ENCODE data around the gene USF2.

DNA sequence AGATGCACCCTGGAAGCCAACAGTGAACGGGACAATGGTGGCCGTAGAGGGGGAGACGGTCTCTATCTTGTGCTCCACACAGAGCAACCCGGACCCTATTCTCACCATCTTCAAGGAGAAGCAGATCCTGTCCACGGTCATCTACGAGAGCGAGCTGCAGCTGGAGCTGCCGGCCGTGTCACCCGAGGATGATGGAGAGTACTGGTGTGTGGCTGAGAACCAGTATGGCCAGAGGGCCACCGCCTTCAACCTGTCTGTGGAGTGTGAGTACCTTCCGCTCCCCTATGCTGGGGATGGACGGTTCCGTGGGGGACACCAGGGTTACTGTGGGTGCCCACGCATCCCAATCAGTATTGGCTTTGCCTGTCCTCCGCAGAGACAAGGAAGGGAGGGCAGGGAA, 33.7 kb downstream of the USF2 start:
- TF ChIP-seq CTCF (conservative IDR thresholded peaks at IDR 0.05; ENCODE audit: low read depth, low read length) (no peak), SMC3 (IDR thresholded peaks at IDR 0.05; ENCODE audit: low read depth, low read length) (no peak), POLR2A (IDR thresholded peaks at IDR 0.05; ENCODE audit: low read depth, low read length) (no peak), ELK1 (IDR thresholded peaks at IDR 0.05; ENCODE audit: borderline replicate concordance, low read depth, low read length) (no peak), BHLHE40 (IDR thresholded peaks at IDR 0.05; ENCODE audit: low read depth, low read length) (no peak), FOS (IDR thresholded peaks at IDR 0.05; ENCODE audit: low read depth, low read length) (no peak), RAD21 (IDR thresholded peaks at IDR 0.05; ENCODE audit: low read length) (no peak), MAFK (IDR thresholded peaks at IDR 0.05; ENCODE audit: low read depth, low read length) (no peak), CEBPB (IDR thresholded peaks at IDR 0.05; ENCODE audit: low read depth, low read length) (no peak), RCOR1 (IDR thresholded peaks at IDR 0.05; ENCODE audit: insufficient replicate concordance, low read length) (no peak), RFX5 (IDR thresholded peaks at IDR 0.05; ENCODE audit: low read depth, low read length) (no peak), CHD1 (IDR thresholded peaks at IDR 0.05; ENCODE audit: low read depth, low read length) (no peak), NFE2L2 (IDR thresholded peaks at IDR 0.05; ENCODE audit: low read depth, low read length) (no peak)
- TF ChIP-seq, protein P1, sequence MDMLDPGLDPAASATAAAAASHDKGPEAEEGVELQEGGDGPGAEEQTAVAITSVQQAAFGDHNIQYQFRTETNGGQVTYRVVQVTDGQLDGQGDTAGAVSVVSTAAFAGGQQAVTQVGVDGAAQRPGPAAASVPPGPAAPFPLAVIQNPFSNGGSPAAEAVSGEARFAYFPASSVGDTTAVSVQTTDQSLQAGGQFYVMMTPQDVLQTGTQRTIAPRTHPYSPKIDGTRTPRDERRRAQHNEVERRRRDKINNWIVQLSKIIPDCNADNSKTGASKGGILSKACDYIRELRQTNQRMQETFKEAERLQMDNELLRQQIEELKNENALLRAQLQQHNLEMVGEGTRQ (IDR thresholded peaks at IDR 0.05; ENCODE audit: low read depth, low read length): no peak

All from IMR-90 (cell line).